Activated CD8-positive, alpha-beta memory T cell treated with anti-CD3 and anti-CD28 coated beads, Interleukin-2, amount 50 U/mL, for 24 hours (primary cell): ENCODE data around the gene TTC3.
"Not testable (repeated sequence)": the region's sequence is repeated elsewhere in the genome, so short reads cannot be mapped to it uniquely, and the experiment has no call there.

Experiments used
- DNase-seq: peaks from one replicate; pipeline ENCODE4 v3.0.0-alpha.2; 2020; ENCODE audit errors: extremely low read depth

TTC3 gene

DNA sequence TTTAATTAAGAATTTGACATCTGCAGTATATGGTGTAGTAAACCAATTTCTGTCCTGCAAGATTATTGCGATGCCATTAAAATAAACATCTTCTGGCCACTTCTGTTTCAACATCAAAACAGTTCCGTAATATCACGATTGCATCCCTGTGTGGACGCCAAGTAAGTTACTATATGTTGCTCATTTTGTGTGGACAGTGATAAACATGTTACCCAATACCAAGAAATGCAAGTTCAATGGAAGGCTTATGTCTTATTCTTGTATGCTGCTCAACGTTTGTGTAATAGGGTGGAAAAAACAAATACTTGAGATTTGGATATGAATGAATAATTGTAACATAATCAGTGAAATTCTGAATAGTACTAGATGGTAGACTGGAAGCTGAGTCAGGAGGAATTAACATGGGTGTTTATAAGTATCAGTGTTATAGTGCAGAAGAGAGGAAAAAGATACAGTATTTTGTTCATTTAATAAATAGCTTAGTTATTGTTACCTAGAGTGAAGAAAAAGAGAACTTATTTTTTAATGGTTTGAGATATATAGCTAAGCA lies 15.2 kb downstream of the TTC3 start:
- no peak for DNase-seq

DNA sequence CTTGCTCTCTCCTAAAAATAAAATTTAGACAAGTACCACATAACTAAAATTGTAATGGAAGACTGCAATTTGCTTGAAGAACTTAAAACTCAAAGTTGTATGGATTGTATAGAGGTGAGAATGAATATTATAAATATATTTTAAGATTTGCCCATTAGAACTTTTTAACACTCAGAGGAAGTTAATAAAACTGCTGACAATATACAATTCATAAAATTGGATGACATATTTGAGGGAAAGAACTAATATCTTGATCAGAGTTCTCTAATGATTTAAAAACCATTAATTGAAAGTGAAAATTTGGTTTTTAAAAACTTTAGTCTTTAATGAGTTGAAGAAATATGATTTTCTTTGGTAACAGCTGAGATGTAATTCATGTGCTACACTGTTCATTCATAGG lies 20.9 kb downstream of the TTC3 start:
- no peak for DNase-seq

DNA sequence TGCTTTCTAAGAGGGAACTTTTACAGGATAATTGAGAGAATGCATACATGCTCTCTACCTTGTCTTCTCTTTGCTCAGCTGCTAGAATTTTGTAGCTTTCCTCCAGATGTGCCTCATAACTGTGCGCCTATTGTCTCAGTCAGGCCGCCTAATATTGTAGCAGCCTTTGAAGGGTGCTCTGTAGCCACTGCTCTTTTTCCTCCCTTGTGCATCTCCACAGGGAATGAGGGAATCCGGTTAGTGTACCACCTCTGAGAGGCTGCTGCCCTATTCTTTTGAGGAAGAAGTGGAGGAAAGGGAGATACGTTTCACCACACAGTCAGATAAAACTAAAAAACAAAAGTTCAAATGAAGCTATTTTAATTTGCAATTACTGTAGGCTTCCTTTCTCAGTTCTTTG lies 22.8 kb downstream of the TTC3 start:
- no peak for DNase-seq

DNA sequence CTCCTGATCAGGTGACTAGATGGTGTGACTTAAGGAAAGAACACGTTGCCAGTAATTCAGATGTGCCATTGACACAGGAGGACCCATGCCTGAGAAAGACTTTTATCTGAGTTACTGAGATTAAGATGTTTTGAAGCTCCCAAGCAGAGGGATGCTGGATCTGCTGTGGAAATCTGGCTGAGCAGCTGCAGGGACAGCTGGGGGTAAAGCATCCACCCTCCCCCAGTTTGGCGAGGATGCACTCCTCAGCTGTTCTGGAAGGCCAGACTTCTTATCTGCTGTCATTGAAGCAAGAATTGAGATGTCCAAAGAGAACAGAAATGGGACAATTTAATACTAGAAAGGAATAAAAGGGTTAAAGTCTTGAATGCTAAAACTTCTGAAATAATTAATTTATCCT lies 25.7 kb downstream of the TTC3 start:
- no peak for DNase-seq

DNA sequence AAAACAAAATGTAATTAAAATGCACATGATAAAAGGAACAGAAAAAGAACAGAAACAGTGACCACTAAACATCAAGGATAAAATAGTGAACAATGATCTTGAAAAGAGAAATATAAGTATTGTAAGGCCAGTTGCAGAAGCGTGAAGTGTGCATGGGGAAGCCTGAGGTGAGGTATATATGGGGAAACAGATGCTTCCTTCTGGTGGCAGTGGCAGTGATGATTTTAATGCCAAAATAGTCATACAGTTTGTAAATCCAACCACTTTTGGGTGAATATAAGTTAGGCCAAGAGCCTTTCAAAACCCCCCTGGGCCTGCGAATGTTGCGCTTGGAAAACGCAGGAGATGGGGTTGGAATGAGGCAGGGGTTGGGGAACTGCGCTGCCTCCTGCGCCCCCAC lies 27.3 kb downstream of the TTC3 start:
- no peak for DNase-seq

DNA sequence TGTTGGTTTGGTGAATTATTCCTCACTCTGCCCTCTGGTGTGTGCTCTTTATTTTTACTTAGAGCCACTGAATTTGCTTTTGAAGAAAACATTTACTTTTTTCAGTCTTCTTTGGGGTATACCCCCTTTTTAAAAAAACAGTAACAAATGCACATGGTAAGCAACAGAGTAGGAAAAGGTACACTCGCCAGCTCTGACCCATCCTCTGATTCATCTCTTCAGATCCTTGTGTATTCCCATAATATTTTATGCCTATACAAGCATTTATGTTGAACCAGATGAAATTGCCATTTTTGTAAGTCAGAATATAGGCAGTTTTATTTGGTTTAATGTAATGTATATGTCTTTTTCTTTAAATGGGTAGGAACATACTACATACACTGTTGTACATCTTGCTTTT lies 28.3 kb downstream of the TTC3 start:
- no peak for DNase-seq

DNA sequence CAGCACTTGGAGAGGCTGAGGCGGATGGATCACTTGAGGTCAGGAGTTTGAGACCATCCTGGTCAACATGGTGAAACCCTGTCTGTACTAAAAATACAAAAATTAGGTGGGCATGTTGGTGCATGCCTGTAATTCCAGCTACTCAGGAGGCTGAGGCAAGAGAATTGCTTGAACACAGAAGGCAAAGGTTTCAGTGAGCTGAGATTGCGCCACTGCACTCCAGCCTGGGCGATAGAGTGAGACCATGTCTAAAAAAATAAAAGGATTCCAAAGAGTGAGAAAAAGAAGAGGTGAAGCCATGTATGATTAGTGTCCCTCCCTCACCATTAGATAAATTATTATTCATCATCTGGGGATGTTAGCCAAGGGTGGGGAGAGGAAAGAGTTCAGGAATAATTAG lies 29.7 kb downstream of the TTC3 start:
- DNase-seq: not testable (repeated sequence)

DNA sequence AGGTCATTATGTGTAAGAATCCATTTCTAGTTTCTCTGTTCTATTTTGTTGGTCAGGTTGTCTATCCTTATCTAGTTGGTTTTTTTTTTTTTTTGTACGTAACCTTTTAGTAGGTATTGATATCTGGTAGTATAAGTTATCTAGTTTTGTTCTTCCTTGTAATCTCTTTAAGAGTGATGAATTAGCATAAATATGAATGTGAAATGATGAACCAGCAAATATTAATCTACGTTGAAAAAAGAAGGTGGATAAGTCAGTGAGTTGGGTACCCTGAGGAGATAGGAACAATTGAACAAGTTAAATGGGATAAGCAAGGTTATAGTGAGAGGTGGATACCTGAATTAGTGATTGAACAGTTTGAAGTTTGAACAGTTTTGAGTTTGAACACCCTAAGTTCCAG lies 33.9 kb downstream of the TTC3 start:
- DNase-seq: no peak

DNA sequence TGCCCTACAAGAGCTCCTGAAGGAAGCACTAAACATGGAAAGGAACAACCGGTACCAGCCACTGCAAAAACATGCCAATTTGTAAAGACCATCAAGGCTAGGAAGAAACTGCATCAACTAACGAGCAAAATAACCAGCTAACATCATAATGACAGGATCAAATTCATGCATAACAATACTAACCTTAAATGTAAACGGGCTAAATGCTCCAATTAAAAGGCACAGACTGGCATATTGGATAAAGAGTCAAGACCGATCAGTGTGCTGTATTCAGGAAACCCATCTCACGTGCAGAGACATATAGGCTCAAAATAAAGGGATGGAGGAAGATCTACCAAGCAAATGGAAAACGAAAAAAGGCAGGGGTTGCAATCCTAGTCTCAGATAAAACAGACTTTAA lies 38.0 kb downstream of the TTC3 start:
- not testable (repeated sequence) for DNase-seq

DNA sequence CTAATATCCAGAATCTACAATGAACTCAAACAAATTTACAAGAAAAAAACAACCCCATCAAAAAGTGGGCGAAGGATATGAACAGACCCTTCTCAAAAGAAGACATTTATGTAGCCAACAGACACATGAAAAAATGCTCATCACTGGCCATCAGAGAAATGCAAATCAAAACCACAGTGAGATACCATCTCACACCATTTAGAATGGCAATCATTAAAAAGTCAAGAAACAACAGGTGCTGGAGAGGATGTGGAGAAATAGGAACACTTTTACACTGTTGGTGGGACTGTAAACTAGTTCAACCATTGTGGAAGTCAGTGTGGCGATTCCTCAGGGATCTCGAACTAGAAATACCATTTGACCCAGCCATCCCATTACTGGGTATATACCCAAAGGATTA lies 41.2 kb downstream of the TTC3 start:
- DNase-seq: not testable (repeated sequence)

DNA sequence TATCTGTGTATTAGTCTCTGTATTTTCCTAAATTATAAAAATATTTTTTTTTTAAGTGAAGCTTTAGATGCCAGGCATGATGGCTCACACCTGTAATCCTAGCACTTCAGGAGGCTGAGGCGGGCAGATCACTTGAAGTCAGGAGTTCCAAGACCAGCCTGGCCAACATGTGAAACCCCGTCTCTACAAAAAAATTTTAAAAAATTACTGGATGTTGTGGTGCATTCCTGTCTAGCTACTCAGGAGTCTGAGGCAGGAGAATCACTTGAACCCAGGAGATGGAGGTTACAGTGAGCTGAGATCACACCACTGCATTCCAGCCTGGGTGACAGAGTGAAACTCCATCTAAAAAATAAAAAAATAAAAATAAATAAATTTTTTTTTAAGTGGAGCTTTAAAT lies 43.4 kb downstream of the TTC3 start:
- not testable (repeated sequence) for DNase-seq

DNA sequence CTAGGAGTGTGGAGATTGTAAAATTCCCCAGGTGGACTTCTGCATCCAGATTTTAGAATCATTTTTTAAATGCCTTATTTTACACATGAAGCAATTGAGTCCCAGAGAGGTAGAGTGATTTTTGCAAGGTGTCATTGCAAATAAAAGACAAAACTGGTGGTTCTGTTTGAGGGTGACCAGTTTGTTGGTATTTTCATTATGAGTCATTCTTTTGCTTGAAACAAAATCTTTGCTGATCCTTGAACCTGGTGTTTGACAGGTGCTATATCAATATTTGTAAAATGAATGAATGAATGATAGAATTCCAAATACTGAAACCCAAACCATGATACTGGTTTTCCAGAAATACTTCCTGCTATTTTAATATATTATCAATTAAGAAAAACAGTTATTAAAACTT lies 44.1 kb downstream of the TTC3 start:
- no peak for DNase-seq

DNA sequence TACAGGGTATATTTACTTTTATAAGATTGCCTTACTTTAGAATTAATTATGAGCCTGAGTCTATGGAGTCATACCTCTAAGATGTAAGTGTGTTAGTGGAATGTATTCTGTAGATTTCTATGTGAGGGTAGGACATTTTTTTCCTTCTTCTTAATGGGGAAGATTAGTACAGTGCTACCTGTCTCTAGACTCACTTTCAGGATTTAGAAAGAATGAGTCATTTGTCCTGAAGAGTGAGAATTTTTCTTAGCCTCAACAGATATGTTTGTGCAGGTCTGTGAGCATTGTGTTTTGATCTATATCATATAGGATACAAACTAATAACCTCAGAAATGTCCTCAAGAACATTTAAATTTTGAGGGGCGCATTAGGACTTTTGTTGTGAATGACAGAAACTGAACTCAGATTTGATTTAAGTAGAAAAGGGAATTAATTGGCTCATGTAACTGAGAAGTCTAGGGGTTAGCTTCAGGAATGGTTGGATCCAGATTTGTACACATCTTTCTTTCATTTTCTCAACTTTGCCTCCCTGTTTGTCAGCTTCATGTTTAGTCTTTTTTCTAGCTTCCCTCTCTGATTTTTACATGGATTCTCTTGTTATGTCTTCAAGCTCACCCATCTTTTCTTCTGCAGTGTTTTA lies 45.3 kb downstream of the TTC3 start:
- no peak for DNase-seq

DNA sequence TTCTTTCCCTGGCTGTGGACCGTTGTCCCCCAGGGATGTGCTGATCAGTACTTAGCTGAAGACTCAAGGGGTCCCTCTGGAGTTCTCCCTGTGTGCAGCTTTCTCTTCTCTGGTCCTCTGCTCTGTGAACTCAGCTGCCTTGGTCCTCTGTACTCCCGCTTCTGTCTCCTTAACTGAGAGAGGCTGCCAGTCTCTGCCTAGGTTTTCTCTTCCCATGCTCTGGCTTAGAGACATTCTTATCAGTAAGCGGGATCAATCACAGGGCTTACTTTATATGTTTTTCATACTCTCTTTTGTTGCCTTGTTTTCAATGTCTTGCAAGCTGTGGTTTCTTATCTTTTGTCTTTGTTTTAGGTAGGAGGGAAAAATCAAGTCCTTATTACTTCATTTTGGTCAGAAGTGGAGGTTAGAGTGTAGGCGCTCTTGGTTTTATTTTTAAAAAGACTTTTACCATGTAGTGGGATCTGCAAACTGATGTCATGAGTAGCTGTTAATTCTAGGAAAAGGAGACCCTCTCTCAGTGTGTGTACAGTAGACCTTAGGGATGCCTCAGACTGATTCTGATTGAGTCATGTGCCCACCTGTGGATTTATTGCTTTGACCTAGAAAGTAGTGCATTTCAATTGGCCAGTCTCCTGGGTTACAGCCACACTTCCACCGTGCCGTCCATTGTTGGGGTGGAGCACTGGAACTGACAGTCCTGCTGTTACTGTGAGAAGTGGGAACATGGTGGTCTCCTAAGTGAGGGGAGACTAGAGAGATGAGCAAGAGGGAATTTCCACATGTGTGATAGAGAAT lies 46.6 kb downstream of the TTC3 start:
- no peak for DNase-seq

DNA sequence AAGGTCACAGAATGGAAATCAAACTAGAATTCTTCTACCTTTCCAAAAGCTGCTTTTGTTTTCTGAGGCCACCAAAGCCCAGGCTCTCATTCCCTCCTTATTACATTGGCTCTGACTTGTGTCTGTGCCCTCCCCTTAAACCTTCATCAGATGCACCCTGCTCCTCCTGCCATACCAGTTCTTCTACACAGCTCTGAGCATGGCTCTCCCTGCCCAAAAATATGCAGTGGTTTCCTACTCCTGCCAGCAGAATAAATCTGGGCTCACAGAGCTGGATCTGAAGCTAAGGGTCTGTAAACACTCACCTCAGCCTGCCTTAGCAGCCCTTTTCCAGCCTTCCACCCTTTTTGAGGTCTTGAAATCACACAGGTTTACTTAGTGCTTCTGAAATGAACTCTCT lies 55.0 kb downstream of the TTC3 start:
- no peak for DNase-seq

DNA sequence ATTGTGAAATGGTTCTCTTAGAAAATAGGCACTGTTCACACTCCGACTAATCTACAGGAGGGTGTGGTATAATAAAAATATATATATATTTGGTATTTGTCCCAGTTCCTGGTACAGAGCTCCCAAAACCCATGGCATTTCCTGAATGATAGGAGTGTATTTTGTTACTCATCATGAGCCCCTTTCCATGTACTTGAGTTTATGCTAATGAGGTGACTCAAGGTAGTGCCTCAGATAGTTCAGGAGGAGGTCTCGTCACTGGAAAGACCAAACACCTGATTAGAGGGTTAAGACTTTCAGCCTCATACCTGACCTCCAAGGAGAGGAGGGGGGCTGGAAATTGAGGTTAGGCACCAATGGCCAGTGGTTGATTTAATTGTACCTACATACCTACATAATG lies 57.9 kb downstream of the TTC3 start:
- DNase-seq: no peak

DNA sequence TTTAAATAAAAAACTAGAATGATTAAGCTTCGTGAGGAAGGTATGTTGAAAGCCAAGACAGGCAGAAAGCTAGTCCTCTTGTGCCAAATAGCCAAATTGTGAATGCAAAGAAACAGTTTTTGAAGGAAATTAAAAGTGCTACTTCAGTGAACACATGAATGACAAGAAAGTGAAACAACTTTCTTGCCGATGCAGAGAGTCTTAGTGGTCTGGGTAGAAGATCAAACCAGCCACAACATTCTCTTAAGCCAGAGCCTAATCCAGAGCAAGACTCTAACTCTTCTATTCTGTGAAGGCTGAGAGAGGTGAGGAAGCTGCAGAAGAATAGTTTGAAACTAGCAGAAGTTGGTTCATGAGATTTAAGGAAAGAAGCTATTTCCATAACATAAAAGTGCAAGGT lies 63.2 kb downstream of the TTC3 start:
- no peak for DNase-seq

DNA sequence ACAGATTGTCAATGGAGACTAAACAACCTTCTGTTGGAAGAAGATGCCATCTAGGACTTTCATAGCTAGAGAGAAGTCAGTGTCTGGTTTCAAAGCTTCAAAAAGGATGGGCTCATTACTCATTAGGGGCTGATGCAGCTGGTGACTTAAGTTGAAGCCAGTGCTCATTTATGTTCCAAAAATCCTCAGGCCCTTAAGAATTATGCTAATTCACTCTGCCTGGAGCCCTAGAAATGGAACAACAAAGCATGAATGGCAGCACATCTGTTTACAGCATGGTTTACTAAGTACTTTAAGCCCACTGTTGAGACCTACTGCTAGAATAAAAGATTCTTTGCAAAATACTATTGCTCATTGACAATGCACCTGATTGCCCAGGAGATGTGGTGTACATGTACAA lies 63.7 kb downstream of the TTC3 start:
- no peak for DNase-seq

DNA sequence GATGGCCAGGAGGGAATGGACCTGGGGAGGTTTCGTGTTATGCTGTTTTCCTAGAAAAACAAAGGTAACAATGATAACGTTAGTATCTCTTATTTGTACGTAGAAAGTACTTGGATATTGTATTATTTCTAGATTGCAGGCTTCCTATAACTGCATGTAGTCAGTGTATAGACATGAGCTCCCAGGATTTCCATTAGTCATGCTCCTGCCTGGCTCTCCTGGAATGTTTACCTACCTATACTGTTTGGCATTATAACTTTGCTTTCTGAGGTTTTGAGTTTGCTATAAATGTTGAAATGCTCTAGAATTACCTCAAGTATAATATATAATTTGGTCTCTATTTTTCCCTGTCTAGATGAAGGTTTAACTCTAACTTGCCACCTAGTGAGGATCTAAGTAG lies 66.1 kb downstream of the TTC3 start:
- no peak for DNase-seq

DNA sequence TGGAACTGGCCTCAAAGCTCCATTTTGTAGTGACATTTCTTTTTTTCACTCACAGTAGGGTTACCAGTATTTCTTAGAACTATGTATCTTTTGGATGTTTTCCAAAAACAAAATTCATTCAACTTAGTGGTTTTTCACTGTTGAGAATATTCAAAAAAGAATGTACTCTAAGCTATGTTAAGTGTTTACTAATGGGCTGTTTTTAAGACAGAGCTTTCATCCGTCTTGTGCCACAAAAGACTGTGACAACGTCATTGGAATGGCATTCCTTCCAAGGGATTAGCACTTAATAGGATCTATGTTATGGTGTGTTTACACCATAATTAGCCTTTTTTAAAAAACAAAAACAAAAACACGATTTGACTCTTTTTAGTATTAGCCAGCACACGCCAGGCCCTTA lies 66.8 kb downstream of the TTC3 start:
- DNase-seq: no peak

DNA sequence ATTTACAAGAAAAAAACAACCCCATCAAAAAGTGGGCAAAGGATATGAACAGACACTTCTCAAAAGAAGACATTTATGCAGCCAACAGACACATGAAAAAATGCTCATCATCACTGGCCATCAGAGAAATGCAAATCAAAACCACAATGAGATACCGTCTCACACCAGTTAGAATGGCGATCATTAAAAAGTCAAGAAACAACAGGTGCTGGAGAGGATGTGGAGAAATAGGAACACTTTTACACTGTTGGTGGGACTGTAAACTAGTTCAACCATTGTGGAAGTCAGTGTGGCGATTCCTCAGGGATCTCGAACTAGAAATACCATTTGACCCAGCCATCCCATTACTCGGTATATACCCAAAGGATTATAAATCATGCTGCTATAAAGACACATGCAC lies 70.3 kb downstream of the TTC3 start:
- not testable (repeated sequence) for DNase-seq

DNA sequence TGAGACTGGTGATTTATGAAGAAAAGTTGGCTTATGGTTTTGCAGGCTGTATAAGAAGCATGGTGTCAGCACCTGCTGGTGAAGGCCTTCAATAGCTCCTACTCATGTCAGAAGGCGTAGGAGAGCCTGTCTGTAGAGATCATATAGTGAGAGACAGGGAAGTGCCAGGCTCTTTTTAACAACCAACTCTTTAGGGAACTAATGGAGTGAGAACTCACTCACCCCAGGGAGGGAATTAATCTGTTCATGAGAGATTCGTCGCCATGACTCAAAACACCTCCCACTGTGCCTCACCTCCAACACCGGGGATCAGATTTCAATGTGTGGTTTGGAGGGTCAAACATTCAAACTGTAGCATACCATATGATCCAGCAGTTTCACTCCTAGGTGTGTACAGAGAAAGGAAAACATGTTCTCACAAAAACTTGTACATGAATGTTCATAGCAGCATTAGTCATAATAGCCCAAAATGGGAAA lies 72.6 kb downstream of the TTC3 start:
- DNase-seq: no peak
